CD14-positive monocyte (primary cell): Measurements from ENCODE around the gene ARSB. TPM values are rescaled to one million over a fixed set of nuclear protein-coding genes. Genes with fewer than 3 reads are reported as not detected.

Source experiments
- DNase-seq, 3 donors: peaks; one replicate each; pipeline ENCODE4 v3.0.0-alpha.2; 2011 to 2022
- H2AFZ ChIP-seq: 2 replicates; pipeline ENCODE4 v1.6.0; 2012; ENCODE audit warnings: mild to moderate bottlenecking, low read depth, low read length, inconsistent platforms; ENCODE audit not compliant: insufficient read depth, poor library complexity, severe bottlenecking
- H3K27ac ChIP-seq, 2 donors: 1 replicate in 1 of 2; 2 replicates in 1 of 2; pipeline ENCODE4 v1.5.1; 2012 to 2013; ENCODE audit warnings: low read length in 2 of 2, control low read depth in 1 of 2, inconsistent platforms in 1 of 2, low read depth in 1 of 2, mild to moderate bottlenecking in 1 of 2
- H3K27me3 ChIP-seq, 2 donors: one replicate each; pipeline versions ENCODE4 v1.6.0 to v1.6.1; 2011 to 2013; ENCODE audit warnings: low read length in 2 of 2; ENCODE audit not compliant: control insufficient read depth in 2 of 2, insufficient read depth in 2 of 2
- H3K36me3 ChIP-seq, 2 donors: replicated peaks in 1 of 2; 1 replicate in 1 of 2; 2 replicates in 1 of 2; pipeline versions ENCODE4 v1.5.1 to v1.6.1; 2012 to 2013; ENCODE audit warnings: low read length in 2 of 2, control low read depth in 1 of 2, inconsistent platforms in 1 of 2, mild to moderate bottlenecking in 1 of 2; ENCODE audit not compliant: insufficient read depth in 2 of 2, control insufficient read depth in 1 of 2
- H3K4me1 ChIP-seq, 2 donors: 1 replicate in 1 of 2; 2 replicates in 1 of 2; pipeline versions ENCODE4 v1.5.1 to v1.6.1; 2012 to 2013; ENCODE audit warnings: low read length in 2 of 2, control low read depth in 1 of 2, inconsistent platforms in 1 of 2, mild to moderate bottlenecking in 1 of 2, moderate library complexity in 1 of 2; ENCODE audit not compliant: insufficient read depth in 2 of 2, control insufficient read depth in 1 of 2
- H3K4me2 ChIP-seq: replicated peaks from 2 replicates; pipeline ENCODE3; 2012; ENCODE audit warnings: low read length, moderate library complexity, mild to moderate bottlenecking; ENCODE audit not compliant: poor library complexity, severe bottlenecking; ENCODE audit errors: extremely low read depth
- H3K4me3 ChIP-seq, 3 experiments: fragments of 200-600 bp in 1 of 3; sonication (generic) in 1 of 3; replicated peaks in 1 of 3; 1 replicate in 2 of 3; 2 replicates in 1 of 3; pipeline ENCODE4 v1.5.1; 2011 to 2013; ENCODE audit warnings: low read length in 3 of 3, mild to moderate bottlenecking in 3 of 3, control low read depth in 2 of 3, low read depth in 2 of 3, inconsistent platforms in 1 of 3, moderate library complexity in 1 of 3
- H3K79me2 ChIP-seq: 2 replicates; pipeline ENCODE4 v1.6.0; 2012; ENCODE audit warnings: mild to moderate bottlenecking, control low read depth, inconsistent platforms, low read length, moderate library complexity; ENCODE audit not compliant: insufficient read depth
- H3K9ac ChIP-seq: 2 replicates; pipeline ENCODE4 v1.6.0; 2017; ENCODE audit warnings: low read length, mild to moderate bottlenecking; ENCODE audit not compliant: insufficient read depth, poor library complexity, severe bottlenecking
- H3K9me3 ChIP-seq, 2 donors: replicated peaks in 1 of 2; 1 replicate in 1 of 2; 2 replicates in 1 of 2; pipeline versions ENCODE4 v1.5.1 to v1.6.1; 2012 to 2013; ENCODE audit warnings: low read length in 2 of 2, control low read depth in 1 of 2; ENCODE audit not compliant: control insufficient read depth in 1 of 2, insufficient read depth in 1 of 2
- H4K20me1 ChIP-seq: 2 replicates; pipeline ENCODE4 v1.6.0; 2012; ENCODE audit warnings: mild to moderate bottlenecking, low read length, control low read depth, moderate library complexity; ENCODE audit not compliant: insufficient read depth
- H3K27ac Mint-ChIP-seq, 7 donors: one replicate each; pipeline ENCODE4 v1.8.0; 2020; ENCODE audit warnings: mild to moderate bottlenecking in 7 of 7, mixed read lengths in 7 of 7, moderate library complexity in 6 of 7, inconsistent platforms in 2 of 7
- H3K27me3 Mint-ChIP-seq, 3 donors: one replicate each; pipeline ENCODE4 v1.8.0; 2021 to 2022; ENCODE audit warnings: low read depth in 3 of 3, mild to moderate bottlenecking in 3 of 3, mixed read lengths in 3 of 3, moderate library complexity in 3 of 3, inconsistent platforms in 1 of 3
- H3K36me3 Mint-ChIP-seq, 2 donors: one replicate each; pipeline ENCODE4 v1.8.0; 2020; ENCODE audit warnings: mixed read lengths in 2 of 2, inconsistent platforms in 1 of 2, mild to moderate bottlenecking in 1 of 2
- H3K4me1 Mint-ChIP-seq: one replicate; pipeline ENCODE4 v1.8.0; 2020; ENCODE audit warnings: mild to moderate bottlenecking, mixed read lengths
- H3K4me3 Mint-ChIP-seq, 2 donors: one replicate each; pipeline ENCODE4 v1.8.0; 2020; ENCODE audit warnings: mild to moderate bottlenecking in 2 of 2, mixed read lengths in 2 of 2, moderate library complexity in 1 of 2
- H3K9me3 Mint-ChIP-seq, 7 donors: one replicate each; pipeline ENCODE4 v1.8.0; 2020 to 2022; ENCODE audit warnings: mixed read lengths in 7 of 7, mild to moderate bottlenecking in 6 of 7, moderate library complexity in 6 of 7, inconsistent platforms in 2 of 7
- CTCF ChIP-seq: fragments of 200-600 bp; IDR thresholded peaks from one replicate; pipeline ENCODE4 v1.8.0; 2022; ENCODE audit warnings: antibody characterized with exemption, mild to moderate bottlenecking
- WGBS: methylation state at CpG from one replicate; pipeline ENCODE4 v1.1.5; 2013; ENCODE audit warnings: missing lambda C conversion rate; ENCODE audit not compliant: insufficient coverage; 5-methylcytosine and 5-hydroxymethylcytosine counted together
- intact Hi-C, 2 donors: fragments of 100-400 bp; cut with micrococcal nuclease; formaldehyde crosslinking; loops; one replicate each; pipeline versions ENCODE4 v1.15.0 to v1.15.1; 2023
- polyA plus RNA-seq, 3 donors: library from polyadenylated mRNA; depleted of rRNA in 1 of 3; unstranded in 2 of 3; stranded (reverse) in 1 of 3; fragments of 300-500 nt in 2 of 3; fragments of >200 nt in 1 of 3; fragmentation: Illumina TruSeq in 2 of 3; gene quantifications; 1 replicate in 2 of 3; 2 replicates in 1 of 3; pipeline ENCODE4 v1.2.3, GENCODE V29; 2012 to 2021

Gene ARSB
- polyA plus RNA-seq, 3 donors: 18.0 to 28.7 (median 18.1) TPM

- intact Hi-C loops: no loop called here
- WGBS: 100% methylated on average over 3 of the region's 7 CpGs
- Histone ChIP-seq H3K4me3 (no peak overlapping the region), H3K9me3 (no peaks in the 10 kb centered on the region), H3K79me2 (no peaks in the 10 kb centered on the region), H3K4me2 (no peak overlapping the region), H3K36me3 (peaks cover 26 to 46% of the 10 kb centered on the region in 2 donors), H3K27ac (no peak overlapping the region), H3K4me1 (no peaks in the 10 kb centered on the region), H3K9ac (no peak overlapping the region), H3K27me3 (no peaks in the 10 kb centered on the region), H2AFZ (no peak overlapping the region), H4K20me1 (no peaks in the 10 kb centered on the region)
- Mint-ChIP-seq H3K27ac (peak overlapping the region in 2 of 7 donors; percentile 43 to 46), H3K4me3 (no peak overlapping the region), H3K9me3 (peaks cover 0 to 5% (median 0%) of the 10 kb centered on the region in 7 donors), H3K36me3 (peaks cover 29 to 36% of the 10 kb centered on the region in 2 donors), H3K4me1 (no peaks in the 10 kb centered on the region), H3K27me3 (peaks cover 0 to 1% (median 0%) of the 10 kb centered on the region in 3 donors)
- DNase-seq: no peak
- TF ChIP-seq CTCF: no peak
Observed at GRCh38 chr5:78781611-78782286, 203.4 kb downstream of the ARSB start.

GRCh38 chr5:78779771-78780616 lies 205.1 kb downstream of the ARSB start:
- no peaks in the 10 kb centered on the region for H3K4me1 Mint-ChIP-seq
- Histone ChIP-seq H3K79me2 (no peaks in the 10 kb centered on the region), H3K4me1 (no peaks in the 10 kb centered on the region), H3K4me3 (no peak overlapping the region), H4K20me1 (no peaks in the 10 kb centered on the region), H2AFZ (no peak overlapping the region), H3K4me2 (no peak overlapping the region), H3K9ac (no peak overlapping the region), H3K9me3 (no peaks in the 10 kb centered on the region), H3K27me3 (no peaks in the 10 kb centered on the region), H3K36me3 (peaks cover 26 to 46% of the 10 kb centered on the region in 2 donors), H3K27ac (no peak overlapping the region)
- H3K9me3 Mint-ChIP-seq: peaks cover 0 to 5% (median 0%) of the 10 kb centered on the region in 7 donors
- H3K27me3 Mint-ChIP-seq: peaks cover 0 to 1% (median 0%) of the 10 kb centered on the region in 3 donors
- DNase-seq: no peak
- whole genome bisulfite sequencing: 96% methylated on average over 4 of the region's 12 CpGs
- H3K4me3 Mint-ChIP-seq: no peak overlapping the region
- intact Hi-C loops: loop anchor here in 1 of 2 donors (10.0 kb wide), 1 partner anchor 295 kb away; no protein-coding TSS in a partner anchor
- TF ChIP-seq CTCF: no peak
- H3K36me3 Mint-ChIP-seq: peaks cover 28 to 37% of the 10 kb centered on the region in 2 donors
- peak overlapping the region in 2 of 7 donors; percentile 3 to 47 for H3K27ac Mint-ChIP-seq
